HCT116 (cell line): ENCODE data around the gene CATSPERB.

Experiments
- EZH2 ChIP-seq: fragments of 200-600 bp; sonication (generic); IDR thresholded peaks from 2 replicates; pipeline ENCODE4 v1.6.1; 2017; ENCODE audit warnings: antibody characterized with exemption, mixed run types
- EZH2phosphoT487 ChIP-seq: fragments of 200-600 bp; IDR thresholded peaks from 2 replicates; pipeline ENCODE4 v1.6.1; 2018; ENCODE audit warnings: antibody characterized with exemption, borderline replicate concordance
- JUND ChIP-seq: IDR thresholded peaks from 2 replicates; pipeline ENCODE4 v1.6.1; 2012
- POLR2A ChIP-seq: IDR thresholded peaks from 2 replicates; pipeline ENCODE4 v1.7.0; 2011; ENCODE audit warnings: borderline replicate concordance; ENCODE audit not compliant: insufficient read depth, insufficient read length; ENCODE audit errors: extremely low read depth
- RAD21 ChIP-seq: IDR thresholded peaks from 2 replicates; pipeline ENCODE4 v1.6.1; 2012; ENCODE audit warnings: low read depth, mild to moderate bottlenecking
- YY1 ChIP-seq: IDR thresholded peaks from 2 replicates; pipeline ENCODE4 v1.6.1; 2011; ENCODE audit warnings: low read length, low read depth, moderate library complexity, mild to moderate bottlenecking; ENCODE audit not compliant: insufficient replicate concordance; ENCODE audit errors: extremely low read depth
- TF ChIP-seq, protein P1 (sequence below), 3 experiments: fragments of 200-600 bp in 1 of 3; sonication (generic) in 1 of 3; IDR thresholded peaks in 2 of 3; conservative IDR thresholded peaks in 1 of 3; 2 replicates each; pipeline ENCODE4 v1.5.1; 2012 to 2017; ENCODE audit warnings: low read depth in 2 of 3, low read length in 2 of 3, antibody characterized with exemption in 1 of 3, borderline replicate concordance in 1 of 3, control low read depth in 1 of 3, mild to moderate bottlenecking in 1 of 3, mixed read lengths in 1 of 3, mixed run types in 1 of 3, moderate library complexity in 1 of 3; ENCODE audit not compliant: insufficient read depth in 1 of 3
- TF ChIP-seq, protein P2 (sequence below): IDR thresholded peaks from 2 replicates; pipeline ENCODE4 v1.6.1; 2012
- TF ChIP-seq, protein P3 (sequence below): IDR thresholded peaks from 2 replicates; pipeline ENCODE4 v1.6.1; 2012; ENCODE audit warnings: low read depth

DNA sequence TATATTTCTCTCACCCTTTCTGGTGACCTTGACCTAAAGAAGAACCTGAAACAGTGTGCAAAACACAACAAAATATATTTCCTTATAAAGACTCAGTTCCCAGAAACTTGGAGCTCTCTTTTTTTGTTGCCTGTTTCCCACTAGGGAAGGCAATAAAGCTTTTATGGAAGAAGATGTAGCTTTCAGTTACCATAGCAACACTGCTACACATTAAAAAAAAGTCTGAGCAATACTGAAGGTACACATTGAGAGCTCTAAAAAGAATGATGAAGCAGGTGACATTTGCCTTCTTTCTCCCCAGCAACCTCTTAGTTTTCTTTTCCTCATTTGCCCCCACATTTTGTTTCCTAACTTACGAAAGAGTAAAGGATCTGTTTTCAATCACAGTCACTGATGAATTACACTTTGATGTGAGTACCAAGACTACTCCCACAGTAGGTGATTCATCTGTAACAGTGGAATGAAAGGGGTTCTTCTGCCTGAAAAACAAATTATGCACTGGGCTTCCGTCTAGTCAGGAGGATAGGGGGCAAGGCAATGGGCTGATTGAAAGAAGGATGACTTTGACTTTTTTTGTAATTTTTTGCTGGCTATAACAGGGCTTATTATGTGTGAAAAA lies 1.1 kb upstream of the CATSPERB start:
- no peak for TF ChIP-seq POLR2A
- TF ChIP-seq JUND: no peak
- no peak for TF ChIP-seq EZH2
- TF ChIP-seq, protein P1, sequence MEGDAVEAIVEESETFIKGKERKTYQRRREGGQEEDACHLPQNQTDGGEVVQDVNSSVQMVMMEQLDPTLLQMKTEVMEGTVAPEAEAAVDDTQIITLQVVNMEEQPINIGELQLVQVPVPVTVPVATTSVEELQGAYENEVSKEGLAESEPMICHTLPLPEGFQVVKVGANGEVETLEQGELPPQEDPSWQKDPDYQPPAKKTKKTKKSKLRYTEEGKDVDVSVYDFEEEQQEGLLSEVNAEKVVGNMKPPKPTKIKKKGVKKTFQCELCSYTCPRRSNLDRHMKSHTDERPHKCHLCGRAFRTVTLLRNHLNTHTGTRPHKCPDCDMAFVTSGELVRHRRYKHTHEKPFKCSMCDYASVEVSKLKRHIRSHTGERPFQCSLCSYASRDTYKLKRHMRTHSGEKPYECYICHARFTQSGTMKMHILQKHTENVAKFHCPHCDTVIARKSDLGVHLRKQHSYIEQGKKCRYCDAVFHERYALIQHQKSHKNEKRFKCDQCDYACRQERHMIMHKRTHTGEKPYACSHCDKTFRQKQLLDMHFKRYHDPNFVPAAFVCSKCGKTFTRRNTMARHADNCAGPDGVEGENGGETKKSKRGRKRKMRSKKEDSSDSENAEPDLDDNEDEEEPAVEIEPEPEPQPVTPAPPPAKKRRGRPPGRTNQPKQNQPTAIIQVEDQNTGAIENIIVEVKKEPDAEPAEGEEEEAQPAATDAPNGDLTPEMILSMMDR (IDR thresholded peaks at IDR 0.05 in 2 of 3, conservative IDR thresholded peaks at IDR 0.05 in 1 of 3; ENCODE audit: borderline replicate concordance in 1 of 3, insufficient read depth in 1 of 3, low read depth in 2 of 3, low read length in 2 of 3): no peak
- no peak for TF ChIP-seq YY1
- no peak for TF ChIP-seq RAD21
- TF ChIP-seq EZH2phosphoT487: no peak
- TF ChIP-seq, protein P2, sequence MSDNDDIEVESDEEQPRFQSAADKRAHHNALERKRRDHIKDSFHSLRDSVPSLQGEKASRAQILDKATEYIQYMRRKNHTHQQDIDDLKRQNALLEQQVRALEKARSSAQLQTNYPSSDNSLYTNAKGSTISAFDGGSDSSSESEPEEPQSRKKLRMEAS: no peak
- TF ChIP-seq, protein P3, sequence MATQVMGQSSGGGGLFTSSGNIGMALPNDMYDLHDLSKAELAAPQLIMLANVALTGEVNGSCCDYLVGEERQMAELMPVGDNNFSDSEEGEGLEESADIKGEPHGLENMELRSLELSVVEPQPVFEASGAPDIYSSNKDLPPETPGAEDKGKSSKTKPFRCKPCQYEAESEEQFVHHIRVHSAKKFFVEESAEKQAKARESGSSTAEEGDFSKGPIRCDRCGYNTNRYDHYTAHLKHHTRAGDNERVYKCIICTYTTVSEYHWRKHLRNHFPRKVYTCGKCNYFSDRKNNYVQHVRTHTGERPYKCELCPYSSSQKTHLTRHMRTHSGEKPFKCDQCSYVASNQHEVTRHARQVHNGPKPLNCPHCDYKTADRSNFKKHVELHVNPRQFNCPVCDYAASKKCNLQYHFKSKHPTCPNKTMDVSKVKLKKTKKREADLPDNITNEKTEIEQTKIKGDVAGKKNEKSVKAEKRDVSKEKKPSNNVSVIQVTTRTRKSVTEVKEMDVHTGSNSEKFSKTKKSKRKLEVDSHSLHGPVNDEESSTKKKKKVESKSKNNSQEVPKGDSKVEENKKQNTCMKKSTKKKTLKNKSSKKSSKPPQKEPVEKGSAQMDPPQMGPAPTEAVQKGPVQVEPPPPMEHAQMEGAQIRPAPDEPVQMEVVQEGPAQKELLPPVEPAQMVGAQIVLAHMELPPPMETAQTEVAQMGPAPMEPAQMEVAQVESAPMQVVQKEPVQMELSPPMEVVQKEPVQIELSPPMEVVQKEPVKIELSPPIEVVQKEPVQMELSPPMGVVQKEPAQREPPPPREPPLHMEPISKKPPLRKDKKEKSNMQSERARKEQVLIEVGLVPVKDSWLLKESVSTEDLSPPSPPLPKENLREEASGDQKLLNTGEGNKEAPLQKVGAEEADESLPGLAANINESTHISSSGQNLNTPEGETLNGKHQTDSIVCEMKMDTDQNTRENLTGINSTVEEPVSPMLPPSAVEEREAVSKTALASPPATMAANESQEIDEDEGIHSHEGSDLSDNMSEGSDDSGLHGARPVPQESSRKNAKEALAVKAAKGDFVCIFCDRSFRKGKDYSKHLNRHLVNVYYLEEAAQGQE: no peak
